Activated naive CD4-positive, alpha-beta T cell treated with anti-CD3 and anti-CD28 coated beads for 36 hours (primary cell): ENCODE results near the gene GATC. TPM values are rescaled to one million over a fixed set of nuclear protein-coding genes. Genes with fewer than 3 reads are reported as not detected.

Experiments used
- CTCF ChIA-PET: fragments of 350-600 bp; sonication (Branson Sonifier 250); formaldehyde crosslinking; loops from one replicate; lab custom pipeline; 2021; ENCODE audit warnings: antibody characterized with exemption; lab: Charles Lee
- DNase-seq: peaks from one replicate; pipeline ENCODE4 v3.0.0-alpha.2; 2020
- H3K27ac Mint-ChIP-seq: one replicate; pipeline ENCODE4 v1.8.0; 2021; ENCODE audit warnings: mild to moderate bottlenecking, mixed read lengths
- H3K27me3 Mint-ChIP-seq: one replicate; pipeline ENCODE4 v1.8.0; 2021; ENCODE audit warnings: low read depth, mixed read lengths
- H3K36me3 Mint-ChIP-seq: one replicate; pipeline ENCODE4 v1.8.0; 2021; ENCODE audit warnings: low read depth, mixed read lengths
- H3K4me1 Mint-ChIP-seq: one replicate; pipeline ENCODE4 v1.8.0; 2021; ENCODE audit warnings: low read depth, mixed read lengths
- H3K4me3 Mint-ChIP-seq: one replicate; pipeline ENCODE4 v1.8.0; 2021; ENCODE audit warnings: mild to moderate bottlenecking, moderate library complexity, mixed read lengths
- H3K9me3 Mint-ChIP-seq: one replicate; pipeline ENCODE4 v1.8.0; 2021; ENCODE audit warnings: mixed read lengths
- intact Hi-C: fragments of 100-400 bp; cut with micrococcal nuclease; formaldehyde crosslinking; loops from one replicate; pipeline ENCODE4 v1.15.1; 2023
- total RNA-seq, 2 experiments: library from RNA; stranded (reverse); gene quantifications; one replicate each; pipeline ENCODE4 v1.2.3, GENCODE V29; 2021

GATC gene
- total RNA-seq, 2 experiments from 2014 or later, result 33.1 to 35.3 TPM

- no peak overlapping the region for H3K27ac Mint-ChIP-seq
- no peaks in the 10 kb centered on the region for H3K27me3 Mint-ChIP-seq
- H3K9me3 Mint-ChIP-seq, result no peaks in the 10 kb centered on the region
- H3K4me1 Mint-ChIP-seq, result peaks cover 25% of the 10 kb centered on the region
- intact Hi-C loops, result no loop called here
- H3K4me3 Mint-ChIP-seq, result no peak overlapping the region
- CTCF ChIA-PET, result interaction anchor here (1.0 to 8.2 kb wide), 5 partner anchors 9 to 119 kb away, joined by 3 to 121 read pairs (median 3); no protein-coding TSS in a partner anchor
- no peak for DNase-seq
- peaks cover 33% of the 10 kb centered on the region for H3K36me3 Mint-ChIP-seq
Observed at GRCh38 chr12:120463712-120464111, 17.5 kb downstream of the GATC start.

DNA sequence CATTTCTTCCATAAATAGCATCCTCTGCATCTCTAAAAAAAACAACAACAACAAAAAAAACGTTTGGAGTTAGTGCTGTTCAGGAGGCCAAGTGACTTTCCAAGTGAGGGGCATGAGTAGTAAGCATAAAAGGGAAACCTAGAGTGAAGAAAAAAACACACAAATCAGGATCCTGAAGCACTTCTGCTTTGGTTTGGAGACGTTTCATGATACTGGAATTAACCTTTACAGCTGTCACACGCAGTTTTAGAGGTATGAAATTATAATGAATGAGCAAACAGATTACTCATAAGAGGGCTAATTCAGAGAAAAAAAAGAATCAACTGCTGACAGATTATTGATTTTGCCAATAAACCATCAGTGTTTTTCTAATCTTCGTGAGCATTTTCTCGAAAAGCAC, 19.5 kb downstream of the GATC start:
- Mint-ChIP-seq H3K27me3 (no peaks in the 10 kb centered on the region), H3K9me3 (no peaks in the 10 kb centered on the region), H3K36me3 (peaks cover 27% of the 10 kb centered on the region), H3K27ac (peak overlapping the region; percentile 25), H3K4me1 (peaks cover 30% of the 10 kb centered on the region), H3K4me3 (no peak overlapping the region)
- CTCF ChIA-PET, result interaction anchor here (1.1 to 8.2 kb wide), 3 partner anchors 11 to 27 kb away, joined by 5 to 121 read pairs (median 12); partner anchors contain the start of gene COX6A1
- intact Hi-C loops, result loop anchor here (1.0 kb wide), 1 partner anchor 26 kb away; no protein-coding TSS in a partner anchor
- DNase-seq, result no peak

DNA sequence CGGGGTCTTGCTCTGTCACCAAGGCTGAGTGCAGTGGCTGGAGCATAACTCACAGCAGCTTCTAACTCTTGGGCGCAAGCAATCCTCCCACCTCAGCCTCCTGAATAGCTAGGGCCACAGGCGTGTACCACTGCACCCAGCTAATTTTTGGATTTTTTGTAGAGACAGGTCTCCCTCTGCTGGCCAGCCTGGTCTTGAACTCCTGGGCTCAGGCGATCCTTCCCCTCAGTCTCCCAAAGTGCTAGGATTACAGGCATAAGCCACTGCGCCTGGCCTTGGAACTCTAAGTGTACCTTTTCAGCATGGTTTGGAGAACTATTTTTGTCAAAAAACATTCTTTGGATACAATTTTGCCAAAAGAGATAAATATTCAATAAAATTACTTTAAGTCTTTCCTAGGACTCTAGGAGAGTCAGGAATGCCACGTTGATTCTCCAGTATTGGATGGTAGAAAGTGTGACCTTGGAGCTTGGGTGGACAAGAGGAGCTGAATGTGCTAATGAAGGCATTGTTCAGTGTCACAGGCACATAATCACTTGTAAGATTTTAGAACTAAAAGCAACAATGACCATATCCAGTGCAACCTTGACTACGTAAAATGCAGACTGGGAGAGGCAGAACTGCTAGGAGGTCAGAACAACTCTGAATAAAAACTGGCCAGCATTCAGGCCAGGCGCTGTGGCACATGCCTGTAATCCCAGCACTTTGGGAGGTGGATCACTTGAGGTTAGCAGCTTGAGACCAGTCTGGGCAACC, 20.5 kb downstream of the GATC start:
- peaks cover 37% of the 10 kb centered on the region for H3K4me1 Mint-ChIP-seq
- intact Hi-C loops, result loop anchor here (1.0 kb wide), 1 partner anchor 27 kb away; no protein-coding TSS in a partner anchor
- H3K27ac Mint-ChIP-seq, result no peak overlapping the region
- DNase-seq, result peak; percentile 67
- no peaks in the 10 kb centered on the region for H3K9me3 Mint-ChIP-seq
- CTCF ChIA-PET, result interaction anchor here (0.7 to 8.2 kb wide), 13 partner anchors 12 to 348 kb away, joined by 3 to 121 read pairs (median 4); partner anchors contain the start of gene COX6A1
- H3K27me3 Mint-ChIP-seq, result no peaks in the 10 kb centered on the region
- no peak overlapping the region for H3K4me3 Mint-ChIP-seq
- H3K36me3 Mint-ChIP-seq, result peaks cover 24% of the 10 kb centered on the region

DNA sequence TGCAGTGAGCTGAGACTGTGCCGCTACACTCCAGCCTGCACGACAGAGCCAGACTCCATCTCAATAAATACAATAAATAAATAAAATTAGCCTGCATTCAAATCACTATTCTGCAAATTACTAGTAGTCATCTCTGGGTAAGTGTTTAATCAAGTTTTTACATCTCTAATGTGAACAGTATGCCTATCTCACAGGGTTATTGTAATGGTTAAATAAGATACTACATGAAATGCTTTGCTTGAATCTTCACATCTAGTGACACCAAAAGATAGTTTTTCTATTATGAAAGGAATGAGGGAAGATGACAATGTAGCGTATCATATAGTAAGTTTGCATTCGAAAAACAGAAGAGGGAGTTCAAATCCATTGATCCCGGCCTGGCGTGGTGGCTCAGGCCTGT, 21.2 kb downstream of the GATC start:
- Mint-ChIP-seq H3K9me3 (no peaks in the 10 kb centered on the region), H3K27me3 (no peaks in the 10 kb centered on the region), H3K4me1 (peaks cover 37% of the 10 kb centered on the region), H3K27ac (no peak overlapping the region), H3K4me3 (no peak overlapping the region), H3K36me3 (peaks cover 22% of the 10 kb centered on the region)
- no peak for DNase-seq
- intact Hi-C loops, result no loop called here
- CTCF ChIA-PET, result interaction anchor here (0.7 to 8.2 kb wide), 8 partner anchors 13 to 349 kb away, joined by 3 to 121 read pairs (median 6); partner anchors contain the start of gene COX6A1

- intact Hi-C loops, result loop anchor here (2.0 kb wide), 1 partner anchor 22 kb away; the partner anchor contains the start of genes GATC and TRIAP1
- CTCF ChIA-PET, result interaction anchor here (1.1 to 8.2 kb wide), 7 partner anchors 14 to 111 kb away, joined by 3 to 121 read pairs (median 5); partner anchors contain the start of gene DYNLL1
- H3K4me1 Mint-ChIP-seq, result peaks cover 37% of the 10 kb centered on the region
- peak; percentile 53 for DNase-seq
- peak overlapping the region; percentile 87 for H3K27ac Mint-ChIP-seq
- peaks cover 21% of the 10 kb centered on the region for H3K36me3 Mint-ChIP-seq
- peak overlapping the region; percentile 90 for H3K4me3 Mint-ChIP-seq
- H3K27me3 Mint-ChIP-seq, result no peaks in the 10 kb centered on the region
- no peaks in the 10 kb centered on the region for H3K9me3 Mint-ChIP-seq
Observed at GRCh38 chr12:120468325-120468820, 22.1 kb downstream of the GATC start.

GRCh38 chr12:120468821-120469449, 22.7 kb downstream of the GATC start:
- H3K4me3 Mint-ChIP-seq, result peak overlapping the region; percentile 90
- intact Hi-C loops, result loop anchor here (1.0 to 2.0 kb wide), 6 partner anchors 22 to 144 kb away; partner anchors contain the start of genes COX6A1, DYNLL1, GATC and POP5
- CTCF ChIA-PET, result interaction anchor here (0.7 to 8.2 kb wide), 7 partner anchors 14 to 112 kb away, joined by 3 to 121 read pairs (median 5); partner anchors contain the start of gene DYNLL1
- H3K27ac Mint-ChIP-seq, result peak overlapping the region; percentile 87
- peaks cover 37% of the 10 kb centered on the region for H3K4me1 Mint-ChIP-seq
- no peaks in the 10 kb centered on the region for H3K27me3 Mint-ChIP-seq
- no peaks in the 10 kb centered on the region for H3K9me3 Mint-ChIP-seq
- DNase-seq, result peak; percentile 24
- peaks cover 15% of the 10 kb centered on the region for H3K36me3 Mint-ChIP-seq

DNA sequence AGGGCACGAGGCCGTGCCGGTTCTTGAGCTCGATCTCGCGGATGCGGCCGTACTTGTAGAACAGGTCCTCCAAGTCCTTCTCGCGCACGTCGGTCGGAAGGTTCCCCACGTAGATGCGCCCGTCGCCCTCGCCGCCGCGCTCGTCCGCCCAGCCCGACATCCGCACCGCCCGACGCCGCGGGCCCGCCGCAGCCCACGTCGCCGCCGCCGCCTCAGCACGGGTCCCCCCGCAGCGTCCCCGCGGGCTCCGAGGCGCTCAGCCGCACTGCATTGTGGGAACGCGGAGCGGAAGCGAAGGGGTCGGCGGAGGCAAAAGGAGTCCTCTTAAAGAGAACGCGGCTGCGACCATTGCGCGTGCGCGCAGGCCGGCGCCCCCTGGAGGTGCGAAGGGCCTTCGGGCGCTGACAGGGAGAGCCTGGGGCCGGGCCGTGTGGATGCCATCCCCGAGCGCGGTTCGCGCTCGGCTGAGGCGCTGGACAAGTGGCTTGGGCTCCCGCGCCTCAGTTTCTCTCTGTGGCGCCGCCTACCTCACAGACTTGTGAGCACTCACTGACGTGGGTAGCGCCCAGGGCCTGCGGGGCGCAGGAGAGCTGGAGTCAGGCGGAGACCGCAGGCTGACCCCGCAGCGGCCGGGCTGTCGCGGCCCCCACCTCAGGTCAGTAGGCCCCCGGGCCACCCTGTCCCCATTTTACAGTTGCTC, 23.4 kb downstream of the GATC start, which contains the start of gene SRSF9:
TSS of gene SRSF9 (minus strand) at position 299 of the 700 bp plus-strand sequence. CDS start at position 160, 139 bp downstream.
- Mint-ChIP-seq H3K36me3 (peaks cover 10% of the 10 kb centered on the region), H3K27me3 (no peaks in the 10 kb centered on the region), H3K4me3 (peak within 1 kb of the TSS; percentile 90), H3K9me3 (no peaks in the 10 kb centered on the region), H3K4me1 (peaks cover 37% of the 10 kb centered on the region), H3K27ac (peak within 1 kb of the TSS; percentile 87)
- DNase-seq, result peak; percentile 96
- intact Hi-C loops, result loop anchor here (1.0 to 2.0 kb wide), 6 partner anchors 23 to 144 kb away; partner anchors contain the start of genes COX6A1, DYNLL1, GATC and POP5
- CTCF ChIA-PET, result interaction anchor here (0.6 to 8.2 kb wide), 16 partner anchors 10 to 186 kb away, joined by 3 to 121 read pairs (median 4); partner anchors contain the start of gene DYNLL1

- Mint-ChIP-seq H3K4me1 (peaks cover 37% of the 10 kb centered on the region), H3K27ac (peak overlapping the region; percentile 73), H3K9me3 (no peaks in the 10 kb centered on the region), H3K4me3 (peak overlapping the region; percentile 90), H3K36me3 (peaks cover 8% of the 10 kb centered on the region), H3K27me3 (no peaks in the 10 kb centered on the region)
- intact Hi-C loops, result no loop called here
- CTCF ChIA-PET, result interaction anchor here (0.6 to 8.2 kb wide), 14 partner anchors 10 to 186 kb away, joined by 3 to 121 read pairs (median 4); partner anchors contain the start of gene DYNLL1
- no peak for DNase-seq
Observed at GRCh38 chr12:120470150-120470784, 24.0 kb downstream of the GATC start.

- H3K27me3 Mint-ChIP-seq, result no peaks in the 10 kb centered on the region
- no peak overlapping the region for H3K27ac Mint-ChIP-seq
- DNase-seq, result no peak
- H3K4me3 Mint-ChIP-seq, result no peak overlapping the region
- peaks cover 21% of the 10 kb centered on the region for H3K4me1 Mint-ChIP-seq
- CTCF ChIA-PET, result interaction anchor here (0.9 to 1.7 kb wide), 2 partner anchors 32 to 39 kb away, joined by 3 to 6 read pairs; no protein-coding TSS in a partner anchor
- no peaks in the 10 kb centered on the region for H3K36me3 Mint-ChIP-seq
- H3K9me3 Mint-ChIP-seq, result no peaks in the 10 kb centered on the region
- intact Hi-C loops, result no loop called here
Observed at GRCh38 chr12:120472521-120472920, 26.3 kb downstream of the GATC start.

DNA sequence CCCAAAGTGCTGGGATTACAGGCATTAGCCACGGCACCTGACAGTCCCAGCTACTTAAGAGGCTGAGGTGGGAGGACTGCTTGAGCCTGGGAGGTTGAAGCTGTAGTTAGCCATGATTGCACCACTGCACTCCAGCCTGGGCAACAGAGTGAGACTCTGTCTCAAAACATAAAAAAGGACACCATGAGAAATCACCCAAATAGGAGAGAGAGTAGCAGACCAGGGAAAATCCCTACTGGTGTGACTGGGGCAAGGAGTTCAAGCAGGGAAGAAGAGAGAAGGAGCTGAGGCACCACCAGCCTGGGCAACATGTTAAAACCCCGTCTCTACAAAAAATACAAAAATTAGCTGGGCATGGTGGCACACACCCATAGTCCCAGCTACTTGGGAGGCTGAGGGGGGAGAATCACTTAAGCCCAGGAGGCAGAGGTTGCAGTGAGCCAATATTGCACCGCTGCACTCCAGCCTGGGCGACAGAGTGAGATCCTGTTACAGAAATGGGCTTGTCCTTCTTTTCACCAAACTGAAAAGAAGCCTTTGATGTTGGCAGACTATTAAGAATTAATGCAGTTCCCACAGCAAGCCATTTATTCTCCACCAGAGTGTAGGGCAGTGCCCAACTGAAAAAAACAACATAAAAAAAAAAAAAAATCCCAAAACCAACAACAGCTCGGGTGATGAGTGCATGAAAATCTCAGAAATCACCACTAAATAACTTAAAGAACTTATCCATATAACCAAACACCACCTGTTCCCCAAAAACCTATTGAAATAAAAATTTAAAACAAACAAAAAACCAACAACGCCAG, 27.8 kb downstream of the GATC start:
- H3K27ac Mint-ChIP-seq, result no peak overlapping the region

More for the DNA sequence above, 27.8 kb downstream of the GATC start:
- DNase-seq, result no peak
- Mint-ChIP-seq H3K4me1 (peaks cover 13% of the 10 kb centered on the region), H3K4me3 (no peak overlapping the region), H3K36me3 (no peaks in the 10 kb centered on the region), H3K9me3 (no peaks in the 10 kb centered on the region), H3K27me3 (no peaks in the 10 kb centered on the region)
- intact Hi-C loops, result no loop called here
- CTCF ChIA-PET, result interaction anchor here (2.3 kb wide), 1 partner anchor 20 kb away, joined by 9 read pairs; no protein-coding TSS in a partner anchor
